ENCODE data around the gene MCM7. TPM values are rescaled to one million over a fixed set of nuclear protein-coding genes. Genes with fewer than 3 reads are reported as not detected.

The MCM7 gene
- total RNA-seq, 1 experiment from 2014 or later, result 254 TPM

DNA sequence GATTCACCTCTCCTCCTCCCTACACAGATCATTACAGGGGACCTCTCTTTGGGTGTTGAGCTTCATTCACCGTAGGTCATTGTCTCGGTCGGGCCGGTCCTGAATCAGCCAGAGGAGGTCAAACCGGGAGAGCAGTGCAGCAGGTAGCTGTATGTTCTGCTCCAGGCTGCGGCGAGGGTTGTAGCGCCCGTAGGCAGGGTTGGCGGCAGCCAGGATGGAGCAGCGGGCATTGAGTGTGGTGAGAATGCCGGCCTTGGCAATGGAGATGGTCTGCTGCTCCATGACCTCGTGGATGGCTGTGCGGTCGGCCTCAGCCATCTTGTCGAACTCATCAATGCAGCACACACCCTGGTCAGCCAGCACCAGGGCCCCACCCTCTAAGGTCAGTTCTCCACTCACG, 5.5 kb downstream of the MCM7 start:
- Histone ChIP-seq H3K27ac (no peak overlapping the region), H3K36me3 (peaks cover 95% of the 10 kb centered on the region), H3K4me1 (replicated peaks) (peaks cover 14% of the 10 kb centered on the region), H3K9me3 (replicated peaks) (no peaks in the 10 kb centered on the region), H3K4me3 (no peak overlapping the region), H3K27me3 (replicated peaks) (no peaks in the 10 kb centered on the region)
- no peak for DNase-seq (ENCODE audit: low read depth in 1 of 2, low spot score in 2 of 2)

DNA sequence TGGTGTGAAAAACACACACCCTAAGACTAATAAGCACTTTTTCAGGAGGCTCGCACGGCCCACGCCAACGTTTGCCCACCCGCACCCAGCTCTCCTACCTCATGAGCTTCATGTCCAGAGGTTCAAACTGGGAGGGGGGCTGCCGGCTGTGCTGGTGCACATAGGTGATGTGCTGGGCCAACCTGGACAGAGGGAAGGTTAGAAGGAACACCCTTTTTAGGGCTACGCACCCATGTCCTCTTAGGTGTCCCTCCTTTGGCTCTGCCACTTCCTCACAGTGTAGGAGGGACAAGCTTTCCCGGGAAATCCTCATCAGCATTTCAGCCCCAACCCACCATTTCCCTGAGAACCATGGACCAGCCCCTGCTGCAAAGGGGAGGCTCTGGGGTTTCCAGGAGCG, 5.9 kb downstream of the MCM7 start:
- Histone ChIP-seq H3K4me1 (replicated peaks) (peaks cover 18% of the 10 kb centered on the region), H3K27me3 (replicated peaks) (no peaks in the 10 kb centered on the region), H3K4me3 (no peak overlapping the region), H3K9me3 (replicated peaks) (no peaks in the 10 kb centered on the region), H3K27ac (no peak overlapping the region), H3K36me3 (peaks cover 100% of the 10 kb centered on the region)
- no peak for DNase-seq (ENCODE audit: low read depth in 1 of 2, low spot score in 2 of 2)

DNA sequence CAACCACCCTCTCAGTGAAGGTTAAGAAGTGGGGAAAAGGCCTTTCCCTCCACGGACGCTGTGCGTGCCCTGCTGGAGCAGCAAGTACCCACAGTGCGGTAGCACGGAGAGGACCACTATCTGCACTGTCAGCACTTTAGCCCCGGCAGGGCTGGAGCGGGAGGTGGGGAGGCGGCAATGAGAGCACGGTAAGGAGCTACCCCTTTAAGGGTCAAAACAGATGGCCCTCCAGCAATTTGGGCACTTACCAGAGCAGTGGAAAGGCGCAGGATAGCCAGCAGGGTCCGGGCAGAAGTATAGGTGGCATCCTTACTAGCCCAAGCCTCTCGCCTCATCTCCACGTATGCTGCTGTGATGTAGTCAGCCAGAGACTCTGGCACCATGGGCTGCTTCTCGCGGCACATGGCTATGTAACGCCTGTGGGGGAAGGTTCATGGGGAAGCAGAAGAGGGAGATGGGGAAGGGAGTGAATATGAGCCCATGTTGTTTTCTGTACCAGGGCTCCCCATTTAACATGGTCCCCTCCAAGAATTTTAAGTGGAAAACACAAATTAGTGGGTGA, 7.2 kb downstream of the MCM7 start:
- Histone ChIP-seq H3K27ac (no peak overlapping the region), H3K27me3 (replicated peaks) (no peaks in the 10 kb centered on the region), H3K4me1 (replicated peaks) (peaks cover 23% of the 10 kb centered on the region), H3K4me3 (no peak overlapping the region), H3K36me3 (peaks cover 98% of the 10 kb centered on the region), H3K9me3 (replicated peaks) (no peaks in the 10 kb centered on the region)
- DNase-seq (ENCODE audit: low read depth in 1 of 2, low spot score in 2 of 2), result no peak

DNA sequence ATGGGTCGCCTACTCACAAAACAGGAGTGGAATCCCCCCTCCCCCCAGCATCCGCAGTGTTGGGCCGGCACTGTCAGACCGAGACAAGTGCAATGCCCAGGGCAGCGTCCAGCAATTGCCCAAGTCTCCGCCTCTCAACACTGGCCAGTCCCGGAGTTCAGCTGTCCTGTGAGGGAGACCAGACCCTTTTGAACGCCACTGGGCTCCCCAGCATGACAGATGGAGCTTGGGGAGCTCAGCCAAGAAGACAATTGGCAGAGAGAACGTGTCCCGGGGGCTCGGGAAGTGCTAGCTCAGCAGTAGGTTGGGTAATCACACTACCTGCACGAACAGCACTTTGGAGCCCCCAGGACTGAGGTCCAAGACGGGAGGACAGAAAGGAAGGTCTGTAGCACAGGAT, 7.7 kb downstream of the MCM7 start:
- Histone ChIP-seq H3K4me3 (no peak overlapping the region), H3K27ac (no peak overlapping the region), H3K9me3 (replicated peaks) (no peaks in the 10 kb centered on the region), H3K36me3 (peaks cover 95% of the 10 kb centered on the region), H3K4me1 (replicated peaks) (peaks cover 26% of the 10 kb centered on the region), H3K27me3 (replicated peaks) (no peaks in the 10 kb centered on the region)
- no peak for DNase-seq (ENCODE audit: low read depth in 1 of 2, low spot score in 2 of 2)

DNA sequence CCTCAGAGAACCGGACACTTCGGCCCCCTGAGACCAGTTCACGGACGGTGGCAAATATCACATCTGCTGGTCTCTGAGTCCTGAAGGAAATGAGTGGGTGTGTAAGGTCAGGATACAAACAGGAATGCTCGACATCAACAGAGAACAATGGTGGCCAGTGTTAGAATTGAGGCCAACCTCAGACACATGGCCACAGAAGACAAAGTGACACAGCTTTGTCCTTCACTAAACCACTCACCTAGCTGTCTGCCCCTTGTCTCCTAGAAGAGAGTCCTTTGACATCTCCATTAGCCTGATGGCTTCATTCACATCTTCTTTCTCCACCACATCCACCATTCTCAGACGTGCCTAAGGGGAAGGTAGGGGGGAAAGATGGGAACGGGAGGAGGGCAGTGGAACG, 8.1 kb downstream of the MCM7 start:
- Histone ChIP-seq H3K4me3 (no peak overlapping the region), H3K27ac (no peak overlapping the region), H3K36me3 (peaks cover 90% of the 10 kb centered on the region), H3K4me1 (replicated peaks) (peaks cover 30% of the 10 kb centered on the region), H3K27me3 (replicated peaks) (no peaks in the 10 kb centered on the region), H3K9me3 (replicated peaks) (no peaks in the 10 kb centered on the region)
- DNase-seq (ENCODE audit: low read depth in 1 of 2, low spot score in 2 of 2), result no peak

DNA sequence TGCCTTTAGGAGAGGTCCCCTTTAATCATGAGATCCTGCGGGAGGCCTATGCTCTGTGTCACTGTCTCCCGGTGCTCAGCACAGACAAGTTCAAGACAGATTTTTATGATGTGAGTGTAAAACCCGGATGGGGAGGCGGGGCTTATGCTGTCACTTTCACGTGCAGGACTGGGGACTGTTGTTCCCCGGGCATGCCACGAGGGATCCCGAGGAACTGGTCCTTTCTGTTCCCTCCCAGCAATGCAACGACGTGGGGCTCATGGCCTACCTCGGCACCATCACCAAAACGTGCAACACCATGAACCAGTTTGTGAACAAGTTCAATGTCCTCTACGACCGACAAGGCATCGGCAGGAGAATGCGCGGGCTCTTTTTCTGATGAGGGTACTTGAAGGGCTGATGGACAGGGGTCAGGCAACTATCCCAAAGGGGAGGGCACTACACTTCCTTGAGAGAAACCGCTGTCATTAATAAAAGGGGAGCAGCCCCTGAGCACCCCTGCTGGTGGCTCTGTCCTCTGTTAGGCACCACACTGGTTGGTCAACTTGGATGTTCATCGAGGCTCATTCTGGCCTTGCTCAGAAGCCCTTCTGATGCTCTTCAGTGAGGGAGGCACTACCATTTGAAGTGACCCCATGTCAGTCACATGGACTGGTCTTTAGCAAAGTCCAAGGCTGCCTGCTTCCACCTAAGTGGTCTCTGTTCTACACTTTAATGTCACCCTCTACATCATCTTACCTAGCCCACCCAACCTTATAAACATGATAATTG, 9.6 kb downstream of the MCM7 start:
- Histone ChIP-seq H3K36me3 (peaks cover 76% of the 10 kb centered on the region), H3K27ac (no peak overlapping the region), H3K4me3 (no peak overlapping the region), H3K4me1 (replicated peaks) (peaks cover 45% of the 10 kb centered on the region), H3K27me3 (replicated peaks) (no peaks in the 10 kb centered on the region), H3K9me3 (replicated peaks) (no peaks in the 10 kb centered on the region)
- DNase-seq (ENCODE audit: low read depth in 1 of 2, low spot score in 2 of 2), result no peak

DNA sequence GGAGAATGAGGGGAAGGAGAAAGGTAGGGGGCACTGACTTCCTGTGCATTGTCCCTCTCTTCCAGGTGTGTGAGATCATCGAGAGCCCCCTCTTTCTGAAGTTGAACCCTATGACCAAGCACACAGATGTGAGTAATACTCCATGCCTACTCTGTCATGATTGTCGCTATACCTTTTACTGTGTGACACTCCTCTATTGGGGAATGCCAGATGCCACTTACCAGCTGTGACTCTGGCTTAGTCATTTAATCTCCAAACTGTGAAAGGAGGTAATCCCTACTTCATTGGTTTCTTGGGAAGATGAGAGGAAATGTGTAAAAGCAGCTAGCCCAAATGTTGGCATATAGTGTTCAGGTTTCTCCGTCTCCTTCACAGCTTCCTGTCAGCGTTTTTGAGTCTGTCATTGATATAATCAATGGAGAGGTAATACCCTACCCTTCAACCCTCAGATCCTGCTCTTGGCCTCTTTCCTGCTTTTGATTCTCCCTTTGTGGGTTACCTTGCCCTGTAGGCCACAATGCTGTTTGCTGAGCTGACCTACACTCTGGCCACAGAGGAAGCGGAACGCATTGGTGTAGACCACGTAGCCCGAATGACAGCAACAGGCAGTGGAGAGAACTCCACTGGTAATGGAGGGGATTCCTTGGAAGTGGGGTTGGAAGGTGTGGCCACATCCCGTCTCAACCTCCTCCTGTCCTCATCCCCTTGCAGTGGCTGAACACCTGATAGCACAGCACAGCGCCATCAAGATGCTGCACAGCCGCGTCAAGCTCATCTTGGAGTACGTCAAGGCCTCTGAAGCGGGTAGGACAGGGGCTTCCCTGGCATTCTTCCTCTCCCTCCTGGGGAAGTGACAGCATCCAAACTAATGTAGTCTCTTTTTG, 10.4 kb downstream of the MCM7 start:
- Histone ChIP-seq H3K9me3 (replicated peaks) (no peaks in the 10 kb centered on the region), H3K27me3 (replicated peaks) (no peaks in the 10 kb centered on the region), H3K4me3 (no peak overlapping the region), H3K27ac (peak overlapping the region; percentile 84), H3K4me1 (replicated peaks) (peaks cover 52% of the 10 kb centered on the region), H3K36me3 (peaks cover 68% of the 10 kb centered on the region)
- no peak for DNase-seq (ENCODE audit: low read depth in 1 of 2, low spot score in 2 of 2)

DNA sequence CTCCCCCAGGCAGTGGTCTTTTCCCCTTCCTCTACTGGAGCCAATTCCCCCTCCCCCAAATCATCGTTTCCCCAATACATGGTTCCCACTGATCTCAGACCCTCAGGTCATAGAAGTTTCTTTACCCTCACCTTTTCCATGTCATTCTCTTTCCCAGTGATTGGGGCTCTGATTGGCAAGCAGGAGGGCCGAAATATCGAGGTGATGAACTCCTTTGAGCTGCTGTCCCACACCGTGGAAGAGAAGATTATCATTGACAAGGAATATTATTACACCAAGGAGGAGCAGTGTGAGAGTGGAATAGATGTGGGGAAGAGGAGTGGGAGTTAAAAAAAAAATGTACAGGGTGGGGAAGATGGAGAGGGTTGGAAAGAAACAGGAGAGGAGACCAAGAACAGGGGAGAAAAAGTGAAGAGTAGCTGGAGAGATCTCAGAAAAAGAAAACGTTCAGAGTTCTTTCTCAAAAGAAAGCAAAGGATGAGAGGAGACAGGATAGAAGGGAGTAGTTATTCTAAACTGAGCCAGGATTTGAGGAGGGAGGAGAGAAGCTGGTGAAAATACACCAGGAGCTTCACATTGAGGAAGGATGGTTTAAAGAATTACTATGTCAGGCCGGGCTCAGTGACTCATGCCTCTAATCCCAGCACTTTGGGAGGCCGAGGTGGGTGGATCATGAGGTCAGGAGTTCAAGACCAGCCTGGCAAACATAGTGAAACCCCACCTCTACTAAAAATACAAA, 11.6 kb downstream of the MCM7 start:
- H3K4me1 ChIP-seq (replicated peaks), result peaks cover 52% of the 10 kb centered on the region
- H3K27ac ChIP-seq, result peak overlapping the region; percentile 84
- H3K27me3 ChIP-seq (replicated peaks), result no peaks in the 10 kb centered on the region
- H3K9me3 ChIP-seq (replicated peaks), result no peaks in the 10 kb centered on the region
- peaks cover 56% of the 10 kb centered on the region for H3K36me3 ChIP-seq
- peak; percentile 52 to 68 for DNase-seq (ENCODE audit: low read depth in 1 of 2, low spot score in 2 of 2)
- H3K4me3 ChIP-seq, result peak overlapping the region; percentile 66

DNA sequence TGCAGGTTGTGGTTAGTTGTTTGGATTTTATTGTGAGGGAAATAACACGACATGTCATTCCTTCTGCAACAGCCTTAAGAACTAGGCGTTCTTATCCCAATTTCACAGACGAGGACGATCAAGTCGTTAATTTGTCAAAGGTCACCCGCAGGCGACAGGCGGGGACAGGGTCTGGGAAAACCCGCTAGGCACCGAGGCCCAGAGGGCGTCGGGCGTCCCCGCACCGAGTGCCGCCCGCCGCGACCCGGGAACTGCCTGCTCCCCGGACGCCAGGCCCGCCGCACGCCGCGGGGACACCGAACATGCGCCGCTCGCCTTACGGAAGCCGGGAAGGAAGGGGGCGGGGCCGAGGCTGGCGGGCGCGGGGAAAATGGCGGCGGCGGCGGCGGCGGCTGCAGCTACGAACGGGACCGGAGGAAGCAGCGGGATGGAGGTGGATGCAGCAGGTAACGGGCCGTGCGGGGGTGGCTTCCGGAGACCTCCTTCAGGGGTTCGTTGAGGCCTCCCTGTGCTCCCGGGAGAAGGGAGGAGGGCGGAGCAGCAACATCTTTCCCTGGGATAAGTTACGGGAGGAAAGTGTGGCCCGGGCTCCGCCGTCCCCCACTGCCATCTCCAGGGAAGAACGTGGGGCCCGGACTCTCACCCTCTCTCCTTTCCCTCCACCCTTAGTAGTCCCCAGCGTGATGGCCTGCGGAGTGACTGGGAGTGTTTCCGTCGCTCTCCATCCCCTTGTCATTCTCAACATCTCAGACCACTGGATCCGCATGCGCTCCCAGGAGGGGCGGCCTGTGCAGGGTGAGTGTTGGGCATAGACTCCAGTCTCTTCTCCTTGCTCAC, 12.4 kb downstream of the MCM7 start, which contains the start of gene COPS6:
Gene COPS6 (plus strand): TSS at position 349 of the 837 bp plus-strand sequence. CDS start 22 bp downstream, at position 371.
- no peaks in the 10 kb centered on the region for H3K27me3 ChIP-seq (replicated peaks)
- peak within 1 kb of the TSS; percentile 66 for H3K4me3 ChIP-seq
- no peaks in the 10 kb centered on the region for H3K9me3 ChIP-seq (replicated peaks)
- peak; percentile 82 to 87 for DNase-seq (ENCODE audit: low read depth in 1 of 2, low spot score in 2 of 2)
- H3K36me3 ChIP-seq, result peaks cover 48% of the 10 kb centered on the region
- peaks cover 52% of the 10 kb centered on the region for H3K4me1 ChIP-seq (replicated peaks)
- H3K27ac ChIP-seq, result peak within 1 kb of the TSS; percentile 84

DNA sequence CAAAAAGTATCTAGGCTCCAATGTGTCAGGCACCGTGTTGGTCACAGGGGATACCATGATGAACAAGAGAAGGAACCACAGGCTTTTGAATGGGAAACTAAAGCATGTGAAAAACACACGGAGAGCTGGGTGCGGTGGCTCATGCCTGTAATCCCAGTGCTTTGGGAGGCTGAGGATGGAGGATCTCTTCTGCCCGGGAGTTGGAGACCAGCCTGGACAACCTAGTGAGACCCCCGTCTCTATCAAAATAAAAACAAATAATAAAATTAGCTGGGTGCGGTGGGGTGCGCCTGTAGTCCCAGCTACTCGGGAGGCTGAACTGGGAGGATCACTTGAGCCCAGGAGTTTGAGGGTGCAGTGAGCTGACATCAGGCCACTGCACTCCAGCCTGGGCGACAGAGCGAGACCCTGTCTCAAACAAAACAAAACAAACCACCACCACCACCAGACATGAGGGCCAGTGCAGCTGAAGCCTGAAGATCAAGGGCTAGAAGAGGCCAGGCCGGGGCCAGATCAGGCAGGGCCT, 13.0 kb downstream of the MCM7 start:
- Histone ChIP-seq H3K36me3 (peaks cover 41% of the 10 kb centered on the region), H3K9me3 (replicated peaks) (no peaks in the 10 kb centered on the region), H3K4me1 (replicated peaks) (peaks cover 52% of the 10 kb centered on the region), H3K4me3 (peak overlapping the region; percentile 66), H3K27me3 (replicated peaks) (no peaks in the 10 kb centered on the region), H3K27ac (peak overlapping the region; percentile 84)
- no peak for DNase-seq (ENCODE audit: low read depth in 1 of 2, low spot score in 2 of 2)

DNA sequence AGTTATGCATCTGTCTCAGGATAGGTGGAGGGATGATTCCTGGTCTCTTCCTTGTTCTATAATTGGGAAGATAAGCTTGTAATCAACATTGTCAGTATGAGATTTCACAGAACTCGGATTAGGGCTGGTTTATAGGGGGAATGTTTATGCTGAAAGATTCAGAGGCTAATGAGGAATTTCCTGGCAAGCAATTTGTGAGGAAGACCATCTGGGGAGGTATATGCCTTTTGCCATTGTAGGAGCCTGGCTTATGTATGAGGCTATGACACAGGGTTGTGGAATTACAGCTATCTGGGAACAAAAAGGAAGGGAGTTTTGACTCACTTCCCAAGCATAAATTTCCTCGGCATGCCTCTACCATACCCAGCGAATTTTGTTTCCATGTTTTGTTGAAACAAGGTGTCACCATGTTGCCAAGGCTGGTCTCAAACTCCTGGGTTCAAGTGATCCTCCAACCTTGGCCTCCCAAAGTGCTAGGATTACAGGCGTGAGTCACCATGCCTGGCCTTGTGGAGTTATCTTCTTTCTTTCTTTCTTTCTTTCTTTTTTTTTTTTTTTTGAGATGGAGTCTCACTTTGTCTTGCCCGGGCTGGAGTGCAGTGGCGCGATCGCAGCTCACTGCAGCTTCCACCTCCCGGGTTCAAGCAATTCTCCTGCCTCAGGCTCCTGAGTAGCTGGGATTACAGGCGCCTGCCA, 14.0 kb downstream of the MCM7 start:
- Histone ChIP-seq H3K27ac (peak overlapping the region; percentile 84), H3K9me3 (replicated peaks) (no peaks in the 10 kb centered on the region), H3K4me3 (no peak overlapping the region), H3K36me3 (peaks cover 32% of the 10 kb centered on the region), H3K27me3 (replicated peaks) (no peaks in the 10 kb centered on the region), H3K4me1 (replicated peaks) (peaks cover 52% of the 10 kb centered on the region)
- DNase-seq (ENCODE audit: low read depth in 1 of 2, low spot score in 2 of 2), result peak; percentile 83 to 94

DNA sequence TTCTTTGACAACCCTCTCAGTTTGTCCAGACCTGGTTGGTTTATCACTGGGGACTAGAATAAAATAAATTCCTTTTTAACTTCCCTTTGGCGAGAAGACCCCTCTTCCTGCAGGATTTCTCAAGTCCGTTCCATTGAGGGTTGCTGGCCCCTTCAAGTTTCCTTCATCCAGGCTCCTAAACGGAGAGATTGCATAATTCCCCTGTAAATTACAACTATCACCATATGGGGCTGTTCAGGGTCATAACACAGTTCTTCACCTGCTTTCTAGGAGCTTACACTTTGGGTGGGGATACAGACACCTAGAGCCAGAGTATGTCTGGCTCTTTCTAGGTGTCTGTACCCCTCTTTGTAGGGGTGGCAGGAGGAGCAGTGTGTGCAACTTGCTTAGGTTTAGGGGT, 15.7 kb downstream of the MCM7 start:
- DNase-seq (ENCODE audit: low read depth in 1 of 2, low spot score in 2 of 2), result no peak
- Histone ChIP-seq H3K4me3 (no peak overlapping the region), H3K27ac (no peak overlapping the region)

More for the DNA sequence above, 15.7 kb downstream of the MCM7 start:
- no peaks in the 10 kb centered on the region for H3K9me3 ChIP-seq (replicated peaks)
- peaks cover 21% of the 10 kb centered on the region for H3K36me3 ChIP-seq
- no peaks in the 10 kb centered on the region for H3K27me3 ChIP-seq (replicated peaks)
- H3K4me1 ChIP-seq (replicated peaks), result peaks cover 46% of the 10 kb centered on the region
